GM18499 (cell line): Measurements from ENCODE around the gene CADPS2.

Source experiments
- ATAC-seq: cut with Tn5 transposase; IDR thresholded peaks from one replicate; pipeline ENCODE4 v1.9.1; 2021; ENCODE audit warnings: moderate number of reproducible peaks; ENCODE audit not compliant: insufficient read depth, unreplicated experiment

Gene CADPS2

DNA sequence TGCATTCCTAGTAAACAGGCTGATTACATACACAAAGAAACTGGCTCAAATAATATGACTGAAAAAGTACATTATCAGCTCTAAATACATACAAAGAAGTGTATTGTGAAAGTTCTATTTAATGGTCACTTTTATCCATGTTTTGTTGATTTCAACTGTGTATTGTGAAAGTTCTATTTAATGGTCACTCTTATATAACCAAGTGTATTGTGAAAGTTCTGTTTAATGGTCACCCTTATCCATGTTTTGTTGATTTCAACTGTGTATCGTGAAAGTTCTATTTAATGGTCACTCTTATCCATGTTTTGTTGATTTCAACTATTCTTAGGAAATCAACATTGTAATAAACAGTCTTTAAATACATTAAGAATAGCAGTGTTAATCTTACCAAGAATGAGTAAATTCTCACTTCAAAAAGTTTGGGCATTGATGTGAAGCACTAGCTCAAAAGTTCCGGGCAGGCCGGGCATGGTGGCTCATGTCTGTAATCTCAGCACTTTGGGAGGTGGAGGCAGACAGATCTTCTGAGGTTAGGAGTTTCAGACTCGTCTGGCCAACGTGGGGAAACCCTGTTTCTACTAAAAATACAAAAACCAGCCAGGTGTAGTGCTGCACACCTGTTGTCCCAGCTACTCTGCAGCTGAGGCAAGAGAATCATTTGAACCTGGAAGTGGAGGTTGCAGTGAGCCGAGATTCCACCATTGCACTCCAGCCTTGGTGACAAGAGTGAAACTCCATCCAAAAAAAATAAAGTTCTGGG is 546.9 kb downstream of the CADPS2 start:
- no peak for ATAC-seq

DNA sequence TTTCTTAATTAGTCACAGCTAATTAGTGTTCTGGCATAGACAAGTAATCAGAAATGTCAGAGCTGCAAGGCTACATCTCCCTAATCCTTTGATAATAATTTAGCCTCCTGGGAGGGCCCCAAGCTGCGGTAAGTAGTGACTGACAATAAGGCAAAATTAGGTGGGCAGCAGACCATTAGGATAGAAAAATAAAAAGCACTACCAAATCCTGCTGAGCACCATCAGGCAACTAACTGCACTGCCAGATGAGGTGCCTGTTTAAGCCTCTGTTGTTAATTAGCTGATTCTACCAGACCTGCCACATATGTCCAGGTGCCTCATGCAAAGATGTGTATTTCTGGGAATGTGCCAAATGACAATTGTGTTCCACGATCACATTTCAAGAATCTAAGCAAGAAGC is 549.2 kb downstream of the CADPS2 start:
- no peak for ATAC-seq

DNA sequence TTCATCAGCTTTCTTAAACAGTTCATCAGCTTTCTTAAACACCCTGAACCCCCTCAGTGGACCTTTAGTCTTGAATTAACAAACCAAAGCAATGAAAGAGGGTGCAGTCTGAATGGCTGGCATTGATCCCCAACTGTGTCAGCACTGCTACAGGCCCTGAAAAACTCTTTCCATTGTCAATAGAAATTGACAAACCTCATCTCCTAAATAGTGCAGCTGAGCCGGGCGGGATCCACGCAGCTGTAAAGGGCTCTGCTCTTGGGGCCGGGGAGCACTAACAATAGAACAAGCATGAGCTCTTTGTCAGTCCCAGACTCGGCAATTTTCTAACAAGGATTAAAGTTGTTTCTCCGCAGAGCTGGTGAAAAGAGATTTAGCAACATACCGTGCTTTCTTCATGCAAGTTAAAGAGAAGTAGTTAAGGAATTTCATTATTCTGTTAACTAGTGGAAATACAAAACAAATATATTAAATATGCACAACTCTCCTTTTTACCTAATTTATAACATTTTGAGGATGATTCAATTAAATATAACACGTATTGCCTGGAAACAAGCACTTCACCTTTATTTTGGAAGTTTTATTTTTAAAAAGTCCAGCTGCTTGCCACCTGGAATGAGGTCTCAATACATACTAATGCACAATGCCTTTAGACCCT is 557.0 kb downstream of the CADPS2 start:
- no peak for ATAC-seq

DNA sequence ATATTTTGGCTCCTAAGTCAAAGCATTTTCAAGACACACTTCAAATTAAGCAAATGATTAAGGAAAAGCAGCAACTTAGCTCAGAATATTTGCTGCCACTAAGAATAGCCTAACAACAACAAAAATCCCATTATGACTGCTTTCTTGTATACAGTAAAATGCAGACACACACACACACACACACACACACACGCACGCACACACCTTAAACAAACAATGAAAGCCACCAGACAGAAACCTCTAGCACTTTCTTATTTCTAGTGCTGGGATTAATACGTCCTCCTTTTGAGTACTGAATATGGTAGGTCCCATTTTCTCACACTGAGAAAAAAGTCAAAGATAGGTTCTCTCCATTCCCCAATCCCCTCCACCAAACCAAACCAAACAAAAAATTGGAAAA is 558.3 kb downstream of the CADPS2 start:
- no peak for ATAC-seq

DNA sequence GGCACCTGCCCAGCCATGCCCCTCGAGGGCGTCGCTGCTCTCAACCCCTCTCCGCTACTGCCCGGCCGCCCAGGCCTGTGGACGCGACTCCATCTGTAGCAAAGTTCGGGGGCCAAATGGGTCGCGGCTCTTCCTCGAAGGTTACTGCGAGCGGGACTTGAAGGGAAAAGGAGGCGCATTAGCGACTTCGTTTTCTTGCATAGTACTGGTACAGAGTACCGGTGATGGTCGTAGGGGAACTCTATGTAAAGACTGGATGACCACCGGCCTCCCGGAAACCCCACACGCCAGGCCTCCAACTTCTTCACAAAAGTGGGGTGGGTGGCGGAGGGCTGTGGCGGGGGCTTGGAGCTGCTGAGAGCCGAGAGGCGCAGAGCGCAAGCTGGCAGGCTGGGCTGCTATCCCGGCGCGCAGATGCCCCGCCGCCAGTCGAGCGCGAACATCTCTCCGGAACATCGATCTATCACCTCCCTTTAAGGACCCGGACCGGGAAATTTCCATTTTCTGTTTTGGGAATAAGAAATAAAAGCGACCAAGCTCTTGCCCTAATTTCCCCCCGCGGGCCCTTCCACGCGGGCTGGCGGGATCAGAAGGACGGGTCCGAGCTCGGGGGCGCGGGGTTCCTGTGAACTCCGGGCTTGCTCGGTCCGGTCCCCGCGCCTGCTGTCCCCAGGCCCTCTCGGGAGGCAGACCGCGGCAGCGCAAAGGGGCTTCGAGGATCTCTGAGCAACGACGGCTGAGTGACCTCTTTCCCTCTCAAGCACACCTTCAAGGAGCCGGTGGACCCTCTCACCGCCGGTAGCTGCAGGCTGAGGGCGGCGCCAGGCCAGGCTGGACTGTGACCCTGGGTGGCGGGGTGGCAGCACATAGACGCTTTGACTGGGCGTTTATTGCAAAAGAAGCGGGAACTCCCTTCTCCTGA is 569.5 kb downstream of the CADPS2 start:
- no peak for ATAC-seq

DNA sequence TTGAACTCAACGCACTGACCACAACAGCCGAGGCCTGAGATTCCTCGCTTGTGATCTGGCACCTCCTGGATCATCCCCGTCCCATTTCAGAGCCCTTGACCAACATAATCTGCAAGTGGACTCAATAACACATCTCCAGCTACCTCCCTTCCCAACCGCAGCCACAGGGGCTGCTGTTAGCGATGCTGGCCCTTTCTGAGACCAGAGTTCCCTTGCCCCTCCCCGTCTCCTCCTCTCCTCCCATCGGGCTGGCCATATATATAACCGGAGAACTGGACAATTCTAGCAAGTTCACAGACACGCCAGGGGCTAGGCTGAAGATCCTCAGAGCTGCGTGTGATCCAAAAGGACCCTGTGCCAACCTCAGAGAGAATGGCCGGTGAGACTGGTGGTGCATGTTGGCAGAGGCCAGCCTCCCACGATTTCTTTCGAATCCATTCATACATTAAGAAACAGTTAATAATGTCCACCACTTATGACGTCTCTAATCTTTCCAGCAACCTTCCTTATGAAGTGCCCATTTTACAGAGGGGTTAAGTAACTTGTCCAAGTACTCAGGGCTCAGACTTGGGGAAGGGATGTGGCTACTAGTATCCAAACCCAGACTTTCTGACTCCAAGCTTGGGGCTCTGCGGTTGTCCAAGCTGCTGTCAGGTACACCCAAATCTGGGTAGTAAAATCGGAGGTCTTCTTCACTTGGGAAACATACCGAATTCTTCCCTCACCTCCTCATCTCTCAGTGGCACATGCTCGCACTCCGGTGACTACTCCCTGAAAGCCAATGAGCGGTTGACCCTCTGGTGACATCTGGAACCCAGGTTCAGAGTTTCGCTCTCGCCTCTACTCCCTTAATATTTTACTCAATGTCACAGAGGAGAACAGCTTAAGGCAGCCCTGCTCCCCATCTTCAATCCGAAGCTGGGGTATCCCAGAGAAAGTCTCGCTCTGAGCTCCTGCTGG is 570.5 kb downstream of the CADPS2 start:
- ATAC-seq, result no peak

DNA sequence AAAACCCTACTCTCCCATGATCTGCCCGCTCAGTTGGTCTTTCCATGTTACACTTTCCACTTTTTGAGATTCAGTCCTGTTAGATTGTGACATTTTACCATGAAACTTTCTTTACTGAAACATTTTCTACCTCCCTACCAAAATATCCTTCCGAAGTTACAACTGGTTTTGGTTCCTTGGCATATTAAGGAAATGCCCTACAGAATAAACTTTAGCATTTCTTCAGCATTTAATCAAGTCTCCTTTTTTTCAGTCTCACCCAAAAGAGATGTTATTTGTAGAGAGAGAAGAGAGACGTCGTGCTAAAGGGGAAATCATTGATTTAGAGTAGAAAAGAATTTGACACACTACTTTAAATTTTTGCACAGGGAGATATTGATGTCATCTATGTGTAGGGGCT is 572.0 kb downstream of the CADPS2 start:
- no peak for ATAC-seq

DNA sequence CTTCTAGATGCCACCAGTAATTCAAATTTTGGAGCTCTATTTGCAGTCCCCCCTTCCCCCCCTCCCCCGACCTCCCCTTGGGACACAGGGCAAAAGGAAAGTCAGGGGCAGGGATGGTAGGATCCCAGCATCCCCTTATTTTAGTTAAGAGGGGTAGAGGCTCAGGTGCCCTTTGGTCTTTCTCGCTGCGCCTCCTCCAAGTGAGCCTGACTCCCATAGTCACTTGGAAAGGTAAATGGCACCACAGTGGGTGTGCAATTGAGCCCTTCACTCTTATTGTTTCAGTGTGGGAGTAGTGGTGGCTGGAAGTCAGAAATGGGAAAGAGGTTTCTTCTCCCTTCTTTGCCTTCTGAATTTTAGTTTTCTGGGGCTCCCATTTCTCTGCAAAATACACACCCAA is 573.5 kb downstream of the CADPS2 start:
- no peak for ATAC-seq

DNA sequence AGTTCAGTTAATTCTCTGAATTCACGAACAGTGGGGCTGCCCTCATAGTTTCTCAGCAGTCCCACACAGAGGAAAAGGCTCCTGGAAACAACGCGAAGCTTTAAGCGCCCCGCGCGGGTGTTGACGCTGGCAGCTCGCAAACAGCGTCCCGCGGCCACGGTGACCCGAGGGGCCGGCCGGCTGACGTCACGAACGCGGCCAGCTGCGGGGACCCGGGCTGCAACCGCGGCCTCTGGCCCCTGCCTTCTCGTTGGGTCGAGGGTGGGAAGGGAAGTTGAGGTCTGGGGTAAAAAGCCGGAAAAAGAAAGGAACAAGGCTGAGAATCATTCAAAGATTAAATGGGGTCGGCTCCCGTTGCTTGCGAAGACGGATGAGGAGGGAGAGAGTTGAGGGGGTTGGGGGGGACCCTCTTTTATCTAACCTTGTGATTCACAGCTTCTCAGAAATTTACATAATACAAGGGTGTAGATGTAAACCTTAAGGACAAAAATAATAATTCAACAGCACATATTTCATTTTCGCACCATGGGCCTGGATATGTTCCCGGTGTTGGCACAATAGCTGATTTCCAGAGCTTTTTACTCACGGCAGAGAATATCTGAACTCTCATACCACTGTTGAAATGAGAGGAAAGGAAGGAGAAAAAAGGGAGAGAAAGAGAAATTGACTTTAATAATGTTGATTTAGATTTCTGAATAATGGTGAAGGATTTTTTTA is 574.4 kb downstream of the CADPS2 start:
- no peak for ATAC-seq

DNA sequence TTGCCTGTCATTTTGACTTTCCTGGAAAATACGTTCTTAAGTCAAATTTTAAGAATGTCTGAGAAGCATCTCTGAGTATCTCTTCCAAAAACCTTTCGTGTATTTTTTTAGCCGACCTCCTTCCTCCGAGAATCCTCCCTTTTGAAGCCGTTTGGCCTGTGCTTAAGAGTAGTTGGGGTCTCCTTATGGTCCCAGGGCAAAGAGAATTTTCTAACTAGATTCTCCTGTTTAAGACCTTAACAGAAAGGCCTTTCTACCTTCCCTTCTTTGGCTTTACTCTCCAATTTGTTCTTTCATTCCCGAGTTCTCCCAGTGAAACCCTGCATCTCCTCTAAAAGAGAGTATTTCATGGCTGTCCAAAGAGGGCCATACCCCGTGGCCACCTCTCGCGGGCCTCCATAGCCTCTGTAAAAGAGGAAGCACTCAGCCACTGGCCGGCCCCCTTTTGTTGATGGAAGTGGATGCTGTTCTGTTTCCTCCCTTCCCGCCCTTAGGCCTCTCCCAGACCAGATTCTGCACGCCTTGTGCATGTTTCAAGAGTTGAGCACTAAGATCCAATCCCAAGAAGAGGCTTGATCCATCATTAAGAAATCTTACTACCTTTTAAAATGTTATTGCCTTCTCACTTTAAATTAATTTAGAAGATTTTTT is 575.1 kb downstream of the CADPS2 start:
- ATAC-seq, result no peak

DNA sequence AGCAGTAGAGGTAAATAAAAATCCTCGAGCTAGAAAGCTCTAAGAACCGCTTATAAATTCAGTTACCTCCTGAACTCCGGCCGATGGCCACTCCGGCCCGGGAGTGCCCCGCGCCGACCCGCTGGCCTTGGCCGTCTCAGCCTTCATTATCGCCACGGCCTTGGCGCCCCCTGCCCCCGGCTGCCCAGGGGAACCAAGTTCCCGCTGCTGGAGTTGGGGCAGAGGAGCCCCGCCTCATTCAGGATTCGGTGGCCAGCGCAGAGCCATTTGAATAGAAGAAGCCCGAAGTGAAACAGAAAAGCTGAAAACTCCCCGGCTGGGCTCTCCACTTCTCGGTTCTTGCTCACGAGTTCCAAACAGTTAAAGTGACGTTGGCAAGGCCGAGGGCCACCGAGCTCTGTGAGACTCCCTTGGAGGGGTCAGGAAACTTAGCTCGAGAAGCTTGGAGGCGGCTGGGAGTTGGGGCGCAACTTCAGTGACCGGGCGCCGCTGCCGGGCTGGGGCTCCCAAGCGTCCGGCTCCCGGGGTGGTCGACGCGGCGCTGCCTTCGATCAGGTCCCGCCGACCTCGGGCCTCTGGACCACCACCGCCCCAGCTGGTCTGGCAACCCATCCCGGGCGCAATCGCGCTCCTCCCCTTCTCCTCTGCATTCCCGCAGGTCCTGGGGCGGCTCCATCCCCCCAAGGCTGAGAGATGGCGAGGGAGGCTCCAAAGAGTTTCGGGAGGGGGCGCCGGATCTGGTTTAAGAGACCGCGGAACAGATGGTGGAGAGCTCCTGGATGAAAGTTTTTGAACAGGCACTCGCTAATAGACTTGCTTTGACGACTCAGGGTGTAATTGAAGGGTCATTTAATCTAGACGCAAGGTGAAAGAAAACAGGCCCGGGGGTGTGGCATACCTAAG is 575.9 kb downstream of the CADPS2 start:
- ATAC-seq, result no peak

DNA sequence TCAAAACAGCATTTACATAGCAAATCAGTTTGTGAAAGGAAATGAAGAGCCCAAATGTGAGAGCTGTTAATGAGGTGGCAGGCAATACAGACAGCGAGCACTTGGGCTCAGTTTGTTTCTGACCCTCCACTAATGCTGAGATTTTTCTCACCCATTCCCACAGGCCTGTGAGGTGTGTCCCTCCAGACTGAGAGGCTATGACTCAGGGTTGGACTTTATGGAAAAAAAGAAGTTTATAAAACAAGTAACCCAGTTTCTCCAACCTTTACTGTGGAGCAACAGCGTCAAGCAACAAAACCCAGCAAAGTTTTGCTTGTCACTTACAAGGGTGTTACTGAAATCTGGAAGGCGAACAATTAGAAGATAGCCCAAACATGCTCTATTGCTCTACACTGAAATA is 576.8 kb downstream of the CADPS2 start:
- ATAC-seq, result no peak

DNA sequence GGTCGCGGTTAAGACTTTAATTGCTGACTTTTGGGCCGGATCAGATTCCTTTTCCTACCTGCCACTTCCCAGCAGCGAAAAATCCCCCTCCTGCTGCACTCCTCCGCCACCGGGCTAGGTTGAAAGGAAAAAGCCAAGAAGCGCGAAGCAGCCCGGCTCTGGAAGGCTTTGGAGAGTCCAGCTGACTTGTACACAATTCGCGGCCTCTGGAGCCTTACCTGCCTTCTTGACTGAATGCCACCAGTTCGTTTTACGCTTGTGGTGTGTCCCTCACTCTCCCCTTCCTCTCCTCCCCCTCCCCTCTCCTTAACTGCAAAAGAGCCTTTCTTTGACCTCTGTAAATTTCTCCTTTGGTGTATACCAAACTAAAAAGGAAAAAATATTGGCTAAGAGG is 579.0 kb downstream of the CADPS2 start:
- ATAC-seq, result no peak

DNA sequence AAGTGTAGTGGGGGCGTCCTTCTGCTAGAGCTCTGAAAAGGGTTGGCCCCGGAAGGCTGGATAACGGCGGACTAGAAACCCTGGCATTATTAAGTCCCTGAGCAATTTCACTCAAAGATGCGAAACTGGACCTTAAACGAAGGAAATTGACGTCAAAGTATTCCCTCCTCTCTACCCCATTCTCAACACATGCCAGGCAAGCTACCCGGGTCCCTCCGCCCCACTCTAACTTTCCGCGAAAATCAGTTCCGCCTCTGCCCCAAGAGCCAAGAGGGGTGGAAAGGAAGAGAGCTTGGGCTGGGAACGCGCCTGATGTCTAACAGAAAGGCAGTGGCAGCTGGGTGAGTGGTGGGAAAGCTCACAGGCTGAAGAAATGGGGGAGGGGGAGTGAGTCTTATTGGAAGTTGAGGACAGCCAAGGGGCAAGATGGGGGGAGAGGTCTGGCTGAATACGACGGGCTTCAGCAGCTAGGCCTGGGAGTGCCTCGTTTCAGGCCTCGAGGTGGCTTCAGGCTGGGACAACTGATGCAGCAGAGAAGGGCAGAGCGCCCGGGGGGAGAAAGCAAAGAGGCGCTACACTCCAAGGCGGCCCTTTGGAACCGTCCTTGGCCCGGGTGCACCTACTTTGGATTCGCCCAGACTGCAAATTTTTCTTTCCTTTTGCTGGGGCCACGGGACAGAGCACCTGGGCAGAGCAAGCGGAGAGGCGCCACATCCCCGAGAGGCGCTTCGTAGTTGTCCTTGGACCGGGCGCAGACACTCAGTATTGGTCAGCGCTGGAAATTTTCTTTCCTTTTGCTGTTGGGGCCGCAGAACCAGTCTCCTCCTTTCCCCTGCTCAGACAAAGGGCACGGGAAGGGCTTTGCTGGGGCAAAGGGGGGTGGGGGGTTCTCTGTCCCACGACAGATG is 579.7 kb downstream of the CADPS2 start:
- no peak for ATAC-seq

DNA sequence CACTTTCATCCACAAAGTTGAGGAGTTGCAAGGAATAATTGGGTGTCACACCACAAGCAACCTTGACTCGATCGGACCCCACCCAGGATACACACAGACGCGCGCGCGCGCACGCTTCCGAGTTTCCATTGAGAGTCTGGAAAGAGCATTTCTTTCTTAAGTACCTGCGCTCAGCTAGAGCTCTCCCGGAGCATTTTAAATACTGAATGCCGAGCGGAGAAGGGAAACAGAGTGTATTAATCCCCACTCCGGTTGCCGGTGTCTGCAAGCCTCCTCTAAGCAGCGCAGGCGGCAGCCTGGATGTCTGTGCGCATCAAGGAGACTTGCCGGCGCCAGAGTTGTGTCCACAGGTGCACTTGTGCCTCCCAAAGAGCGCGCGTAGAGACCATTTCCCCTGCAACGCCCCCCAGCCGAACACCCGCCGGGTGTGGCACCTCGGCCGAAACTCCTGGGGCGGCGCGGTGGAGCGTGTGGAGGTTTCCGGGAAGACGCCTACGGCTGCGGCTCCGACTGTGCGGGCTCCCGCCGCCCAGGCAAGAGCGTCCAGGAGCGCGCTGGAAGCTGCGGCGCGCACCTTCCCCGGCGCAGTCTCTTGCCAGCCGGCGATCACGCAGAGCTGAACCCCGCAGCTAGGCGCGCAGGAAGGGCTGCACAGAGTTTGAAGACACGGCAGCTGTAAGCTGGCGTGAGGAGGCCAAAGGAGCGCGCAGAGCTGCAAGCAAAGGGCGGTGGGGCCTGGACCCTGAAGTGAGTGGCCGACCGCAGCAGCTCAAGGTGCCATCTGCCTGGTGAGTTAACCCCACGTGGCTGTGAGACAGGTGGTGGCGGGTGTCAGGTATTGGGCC is 580.6 kb downstream of the CADPS2 start:
- no peak for ATAC-seq

DNA sequence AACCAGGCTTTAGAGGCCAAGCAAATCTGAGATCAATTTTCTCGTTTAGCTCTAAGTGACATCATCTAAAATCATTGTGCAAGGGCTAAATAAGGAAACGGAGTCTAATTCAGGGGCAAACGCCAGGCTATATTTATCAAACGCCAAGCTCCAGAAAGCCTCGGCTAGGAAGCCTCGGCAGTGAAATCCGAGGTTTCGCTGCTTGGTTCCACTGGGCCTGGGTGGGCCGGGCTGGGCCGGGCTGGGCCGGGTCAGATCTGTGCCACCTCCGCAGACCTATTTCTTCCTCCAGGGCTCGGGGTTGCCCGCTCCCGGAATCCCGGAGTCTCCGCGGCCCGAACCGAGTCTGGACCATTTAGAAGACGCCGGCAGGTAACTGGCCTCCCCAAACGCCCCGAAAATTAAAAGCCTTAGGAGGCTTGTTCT is 581.3 kb downstream of the CADPS2 start:
- no peak for ATAC-seq
